GM12892 (cell line): Measurements from ENCODE around the gene RBM33.

ENCODE experiments used
- DNase-seq: peaks from one replicate; pipeline ENCODE4 v3.0.0; 2011; ENCODE audit not compliant: insufficient read length
- FAIRE-seq: peaks from 2 replicates; lab custom pipeline; 2011; peaks lifted over from hg19 to GRCh38; lab: Jason Lieb, UNC
- POLR2A ChIP-seq: IDR thresholded peaks from 2 replicates; pipeline ENCODE4 v1.6.1; 2011; ENCODE audit warnings: low read depth, low read length, control low read depth
- POLR2AphosphoS5 ChIP-seq: IDR thresholded peaks from 2 replicates; pipeline ENCODE4 v1.6.1; 2011; ENCODE audit warnings: low read depth, low read length, control low read depth
- TAF1 ChIP-seq: IDR thresholded peaks from 2 replicates; pipeline ENCODE4 v1.6.1; 2011; ENCODE audit warnings: low read depth, mild to moderate bottlenecking, control low read depth, low read length, borderline replicate concordance

Gene RBM33

GRCh38 chr7:155807065-155807671 lies 162.7 kb downstream of the RBM33 start:
- TF ChIP-seq TAF1 (no peak), POLR2A (no peak), POLR2AphosphoS5 (no peak)
- FAIRE-seq (no peak), DNase-seq (no peak)

GRCh38 chr7:155807789-155808548 lies 163.5 kb downstream of the RBM33 start:
- no peak for TF ChIP-seq POLR2AphosphoS5
- no peak for TF ChIP-seq TAF1
- no peak for TF ChIP-seq POLR2A
- FAIRE-seq, result no peak
- DNase-seq, result no peak

- DNase-seq (no peak), FAIRE-seq (no peak)
- TF ChIP-seq POLR2A (no peak), TAF1 (no peak), POLR2AphosphoS5 (no peak)
Measured at GRCh38 chr7:155808549-155809331, 164.3 kb downstream of the RBM33 start.

- TF ChIP-seq POLR2A (no peak), TAF1 (no peak), POLR2AphosphoS5 (no peak)
- FAIRE-seq (no peak), DNase-seq (no peak)
Measured at GRCh38 chr7:155809332-155809946, 165.0 kb downstream of the RBM33 start.

GRCh38 chr7:155809947-155810769 lies 165.7 kb downstream of the RBM33 start:
- TF ChIP-seq TAF1 (no peak), POLR2AphosphoS5 (no peak), POLR2A (no peak)
- FAIRE-seq (no peak), DNase-seq (no peak)

GRCh38 chr7:155810770-155811559 lies 166.5 kb downstream of the RBM33 start:
- TF ChIP-seq POLR2A, result no peak
- TF ChIP-seq TAF1, result no peak
- TF ChIP-seq POLR2AphosphoS5, result no peak
- no peak for FAIRE-seq
- DNase-seq, result no peak

GRCh38 chr7:155811560-155811894 lies 167.1 kb downstream of the RBM33 start:
- no peak for DNase-seq
- FAIRE-seq, result no peak
- no peak for TF ChIP-seq POLR2A
- no peak for TF ChIP-seq POLR2AphosphoS5
- TF ChIP-seq TAF1, result no peak

- TF ChIP-seq POLR2AphosphoS5 (no peak), POLR2A (no peak), TAF1 (no peak)
- FAIRE-seq (no peak), DNase-seq (no peak)
Measured at GRCh38 chr7:155811895-155812761, 167.7 kb downstream of the RBM33 start, which contains the start of gene SHH. SHH (minus strand) TSS chr7:155812463; CDS start chr7:155812122, 341 bp downstream.

GRCh38 chr7:155813125-155813524 lies 168.7 kb downstream of the RBM33 start:
- TF ChIP-seq POLR2AphosphoS5, result no peak
- no peak for TF ChIP-seq POLR2A
- no peak for TF ChIP-seq TAF1
- no peak for FAIRE-seq

More at GRCh38 chr7:155813125-155813524, 168.7 kb downstream of the RBM33 start:
- no peak for DNase-seq
